ENCODE results near the gene EHBP1L1.
A peak's percentile ranks its signal among the peaks of the same experiment; 100 is the strongest.

Gene EHBP1L1

DNA sequence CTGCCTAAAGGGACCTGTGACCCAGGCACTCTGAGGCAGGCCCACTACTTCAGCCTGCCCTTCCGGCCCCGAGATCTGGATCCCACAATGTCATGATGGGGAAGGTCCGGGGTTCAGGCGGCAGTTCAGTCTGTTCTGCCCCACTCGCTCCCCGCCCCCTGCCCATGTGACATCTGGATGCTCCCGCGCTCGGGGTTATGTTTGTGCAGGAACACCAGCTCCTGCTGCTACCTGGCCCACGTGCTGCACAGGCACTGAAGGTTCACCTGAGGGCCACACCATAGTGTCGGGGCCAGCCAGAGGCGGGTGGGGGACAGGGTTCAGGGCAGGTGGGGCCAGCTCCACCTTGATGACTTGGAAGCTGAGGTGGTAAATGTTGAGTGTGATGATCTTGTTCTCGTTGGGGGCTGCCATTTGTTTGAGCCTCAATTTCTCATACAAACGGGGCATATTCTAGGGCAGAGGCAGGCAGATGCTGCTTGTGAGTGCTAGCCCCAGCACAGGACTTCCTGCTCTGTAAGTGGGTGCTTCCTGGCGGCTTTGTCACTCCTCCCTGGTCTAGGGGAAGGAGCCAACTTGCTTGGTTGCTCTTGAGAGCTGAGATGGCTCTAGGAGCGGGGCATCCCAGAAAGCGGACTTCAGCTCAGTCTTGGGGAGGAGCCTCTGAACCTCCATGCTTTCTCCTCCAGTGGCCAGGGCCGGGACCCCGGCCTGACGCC lies 57.7 kb downstream of the EHBP1L1 start:
- Histone ChIP-seq H2BK12ac (ENCODE audit: low read length in 2 of 2) (no peak overlapping the region), H3K4me1 (ENCODE audit: control insufficient read depth, insufficient read depth, low read depth, low read length) (peaks cover 12% of the 10 kb centered on the region), H3K4ac (ENCODE audit: low read depth in 1 of 2, low read length in 2 of 2) (no peak overlapping the region), H2AFZ (ENCODE audit: low read depth, low read length) (no peak overlapping the region), H2BK15ac (ENCODE audit: low read depth, poor library complexity, severe bottlenecking) (no peak overlapping the region), H3K27ac (ENCODE audit: low read length, poor library complexity, severe bottlenecking) (no peak overlapping the region), H3K79me1 (replicated peaks; ENCODE audit: low read length, poor library complexity, severe bottlenecking) (peaks cover 46% of the 10 kb centered on the region), H4K8ac (ENCODE audit: low read length) (no peak overlapping the region), H2AK5ac (ENCODE audit: low read length, severe bottlenecking) (no peak overlapping the region), H3K14ac (ENCODE audit: low read length in 2 of 2) (no peak overlapping the region), H4K91ac (ENCODE audit: low read length) (no peak overlapping the region), H3K18ac (ENCODE audit: low read depth in 1 of 2, low read length in 2 of 2) (no peak overlapping the region), H3K9ac (ENCODE audit: low read length) (no peak overlapping the region), H3K4me2 (ENCODE audit: low read length, poor library complexity, severe bottlenecking) (no peak overlapping the region), H2BK5ac (ENCODE audit: low read depth, low read length, poor library complexity, severe bottlenecking) (no peak overlapping the region), H3K36me3 (ENCODE audit: control insufficient read depth in 1 of 2, insufficient read depth in 2 of 2, low read depth in 1 of 2, low read length in 2 of 2) (peaks cover 81 to 85% of the 10 kb centered on the region in 2 experiments), H2BK120ac (ENCODE audit: low read depth, low read length) (no peak overlapping the region), H3K9me3 (ENCODE audit: control insufficient read depth, low read length) (no peaks in the 10 kb centered on the region), H3K23ac (ENCODE audit: low read length in 2 of 2) (no peak overlapping the region), H3K27me3 (ENCODE audit: control insufficient read depth in 1 of 2, insufficient read depth in 1 of 2, low read length in 2 of 2) (no peaks in the 10 kb centered on the region), H3K4me3 (ENCODE audit: insufficient read depth in 1 of 2, low read depth in 1 of 2, low read length in 2 of 2) (no peak overlapping the region)
- 91% methylated on average over 20 of the region's 20 CpGs for WGBS
- no peak for DNase-seq

- Histone ChIP-seq H2BK120ac (ENCODE audit: low read depth, low read length) (no peak overlapping the region), H3K4me1 (ENCODE audit: control insufficient read depth, insufficient read depth, low read depth, low read length) (peaks cover 16% of the 10 kb centered on the region), H2BK5ac (ENCODE audit: low read depth, low read length, poor library complexity, severe bottlenecking) (no peak overlapping the region), H3K79me1 (replicated peaks; ENCODE audit: low read length, poor library complexity, severe bottlenecking) (peaks cover 46% of the 10 kb centered on the region), H2BK15ac (ENCODE audit: low read depth, poor library complexity, severe bottlenecking) (no peak overlapping the region), H3K23ac (ENCODE audit: low read length in 2 of 2) (no peak overlapping the region), H2AFZ (ENCODE audit: low read depth, low read length) (no peak overlapping the region), H3K4ac (ENCODE audit: low read depth in 1 of 2, low read length in 2 of 2) (no peak overlapping the region), H2BK12ac (ENCODE audit: low read length in 2 of 2) (no peak overlapping the region), H3K18ac (ENCODE audit: low read depth in 1 of 2, low read length in 2 of 2) (no peak overlapping the region), H3K9ac (ENCODE audit: low read length) (no peak overlapping the region), H3K27me3 (ENCODE audit: control insufficient read depth in 1 of 2, insufficient read depth in 1 of 2, low read length in 2 of 2) (no peaks in the 10 kb centered on the region), H2AK5ac (ENCODE audit: low read length, severe bottlenecking) (no peak overlapping the region), H3K36me3 (ENCODE audit: control insufficient read depth in 1 of 2, insufficient read depth in 2 of 2, low read depth in 1 of 2, low read length in 2 of 2) (peaks cover 76 to 80% of the 10 kb centered on the region in 2 experiments), H3K14ac (ENCODE audit: low read length in 2 of 2) (no peak overlapping the region), H3K4me2 (ENCODE audit: low read length, poor library complexity, severe bottlenecking) (no peak overlapping the region), H3K4me3 (ENCODE audit: insufficient read depth in 1 of 2, low read depth in 1 of 2, low read length in 2 of 2) (no peak overlapping the region), H3K27ac (ENCODE audit: low read length, poor library complexity, severe bottlenecking) (no peak overlapping the region), H4K8ac (ENCODE audit: low read length) (no peak overlapping the region), H3K9me3 (ENCODE audit: control insufficient read depth, low read length) (no peaks in the 10 kb centered on the region), H4K91ac (ENCODE audit: low read length) (no peak overlapping the region)
- no peak for DNase-seq
- 96% methylated on average over 14 of the region's 14 CpGs for WGBS
Observed at GRCh38 chr11:65634109-65634436, 58.2 kb downstream of the EHBP1L1 start.

DNA sequence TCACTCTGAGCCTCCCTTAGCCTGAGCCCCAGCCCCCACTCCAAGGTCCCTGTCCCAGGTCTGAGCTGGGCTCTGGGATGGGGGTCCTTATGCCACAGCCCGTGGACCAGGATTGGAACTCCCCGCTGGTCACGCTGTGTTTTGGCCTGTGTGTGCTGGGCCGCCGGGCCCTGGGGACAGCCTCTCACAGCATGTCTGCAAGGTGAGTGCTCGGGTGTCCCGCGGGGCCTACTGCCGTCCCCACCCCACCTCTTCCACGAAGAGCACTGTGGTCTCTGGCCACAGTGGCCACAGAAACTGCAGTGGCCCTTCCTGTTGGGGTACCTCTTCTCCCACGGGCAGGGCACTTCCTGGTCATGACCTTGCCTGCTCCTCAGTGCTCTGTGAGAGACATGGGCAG lies 58.6 kb downstream of the EHBP1L1 start:
- no peak for DNase-seq
- Histone ChIP-seq H3K27me3 (ENCODE audit: control insufficient read depth in 1 of 2, insufficient read depth in 1 of 2, low read length in 2 of 2) (no peaks in the 10 kb centered on the region), H3K9me3 (ENCODE audit: control insufficient read depth, low read length) (no peaks in the 10 kb centered on the region), H3K23ac (ENCODE audit: low read length in 2 of 2) (no peak overlapping the region), H3K4me1 (ENCODE audit: control insufficient read depth, insufficient read depth, low read depth, low read length) (peaks cover 16% of the 10 kb centered on the region), H2AK5ac (ENCODE audit: low read length, severe bottlenecking) (no peak overlapping the region), H4K91ac (ENCODE audit: low read length) (no peak overlapping the region), H3K27ac (ENCODE audit: low read length, poor library complexity, severe bottlenecking) (no peak overlapping the region), H3K4me2 (ENCODE audit: low read length, poor library complexity, severe bottlenecking) (no peak overlapping the region), H3K14ac (ENCODE audit: low read length in 2 of 2) (no peak overlapping the region), H3K36me3 (ENCODE audit: control insufficient read depth in 1 of 2, insufficient read depth in 2 of 2, low read depth in 1 of 2, low read length in 2 of 2) (peaks cover 72 to 76% of the 10 kb centered on the region in 2 experiments), H3K4me3 (ENCODE audit: insufficient read depth in 1 of 2, low read depth in 1 of 2, low read length in 2 of 2) (no peak overlapping the region), H2AFZ (ENCODE audit: low read depth, low read length) (no peak overlapping the region), H3K18ac (ENCODE audit: low read depth in 1 of 2, low read length in 2 of 2) (no peak overlapping the region), H3K79me1 (replicated peaks; ENCODE audit: low read length, poor library complexity, severe bottlenecking) (peaks cover 45% of the 10 kb centered on the region), H2BK15ac (ENCODE audit: low read depth, poor library complexity, severe bottlenecking) (no peak overlapping the region), H2BK120ac (ENCODE audit: low read depth, low read length) (no peak overlapping the region), H3K9ac (ENCODE audit: low read length) (no peak overlapping the region), H3K4ac (ENCODE audit: low read depth in 1 of 2, low read length in 2 of 2) (no peak overlapping the region), H2BK12ac (ENCODE audit: low read length in 2 of 2) (no peak overlapping the region), H4K8ac (ENCODE audit: low read length) (no peak overlapping the region), H2BK5ac (ENCODE audit: low read depth, low read length, poor library complexity, severe bottlenecking) (no peak overlapping the region)
- WGBS: 97% methylated on average over 11 of the region's 11 CpGs

DNA sequence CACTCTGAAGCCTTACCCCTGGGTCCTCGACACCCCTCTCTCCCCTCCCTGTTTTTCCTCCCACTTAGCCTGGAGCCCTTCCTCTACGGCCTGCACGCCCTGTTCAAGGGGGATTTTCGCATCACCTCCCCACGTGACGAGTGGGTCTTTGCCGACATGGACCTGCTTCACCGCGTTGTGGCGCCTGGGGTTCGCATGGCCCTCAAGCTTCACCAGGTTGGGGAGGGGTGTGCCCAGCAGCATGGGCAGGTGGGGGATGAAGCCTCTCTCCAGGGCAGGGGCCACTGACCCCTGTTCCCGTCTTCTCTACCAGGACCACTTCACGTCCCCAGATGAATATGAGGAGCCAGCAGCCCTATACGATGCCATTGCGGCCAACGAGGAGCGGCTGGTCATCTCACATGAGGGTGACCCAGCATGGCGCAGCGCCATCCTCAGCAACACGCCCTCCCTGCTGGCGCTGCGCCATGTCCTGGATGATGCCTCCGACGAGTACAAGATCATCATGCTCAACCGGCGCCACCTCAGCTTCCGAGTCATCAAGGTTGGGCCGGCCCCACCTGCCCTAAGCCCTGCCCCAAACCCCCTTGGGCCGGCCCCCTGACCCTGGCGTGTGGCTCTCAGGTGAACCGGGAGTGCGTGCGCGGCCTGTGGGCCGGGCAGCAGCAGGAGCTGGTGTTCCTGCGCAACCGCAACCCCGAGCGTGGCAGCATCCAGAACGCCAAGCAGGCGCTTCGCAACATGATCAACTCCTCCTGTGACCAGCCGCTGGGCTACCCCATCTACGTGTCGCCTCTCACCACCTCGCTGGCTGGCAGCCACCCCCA lies 59.3 kb downstream of the EHBP1L1 start:
- Histone ChIP-seq H2AFZ (ENCODE audit: low read depth, low read length) (no peak overlapping the region), H3K27me3 (ENCODE audit: control insufficient read depth in 1 of 2, insufficient read depth in 1 of 2, low read length in 2 of 2) (no peaks in the 10 kb centered on the region), H2AK5ac (ENCODE audit: low read length, severe bottlenecking) (no peak overlapping the region), H3K36me3 (ENCODE audit: control insufficient read depth in 1 of 2, insufficient read depth in 2 of 2, low read depth in 1 of 2, low read length in 2 of 2) (peaks cover 65 to 76% of the 10 kb centered on the region in 2 experiments), H4K91ac (ENCODE audit: low read length) (peak overlapping the region; percentile 46), H2BK5ac (ENCODE audit: low read depth, low read length, poor library complexity, severe bottlenecking) (no peak overlapping the region), H2BK15ac (ENCODE audit: low read depth, poor library complexity, severe bottlenecking) (no peak overlapping the region), H3K4me3 (ENCODE audit: insufficient read depth in 1 of 2, low read depth in 1 of 2, low read length in 2 of 2) (no peak overlapping the region), H3K14ac (ENCODE audit: low read length in 2 of 2) (no peak overlapping the region), H3K23ac (ENCODE audit: low read length in 2 of 2) (no peak overlapping the region), H3K9ac (ENCODE audit: low read length) (no peak overlapping the region), H4K8ac (ENCODE audit: low read length) (no peak overlapping the region), H3K9me3 (ENCODE audit: control insufficient read depth, low read length) (no peaks in the 10 kb centered on the region), H3K4me1 (ENCODE audit: control insufficient read depth, insufficient read depth, low read depth, low read length) (peaks cover 23% of the 10 kb centered on the region), H2BK12ac (ENCODE audit: low read length in 2 of 2) (no peak overlapping the region), H3K27ac (ENCODE audit: low read length, poor library complexity, severe bottlenecking) (no peak overlapping the region), H2BK120ac (ENCODE audit: low read depth, low read length) (no peak overlapping the region), H3K4ac (ENCODE audit: low read depth in 1 of 2, low read length in 2 of 2) (no peak overlapping the region), H3K79me1 (replicated peaks; ENCODE audit: low read length, poor library complexity, severe bottlenecking) (peaks cover 42% of the 10 kb centered on the region), H3K18ac (ENCODE audit: low read depth in 1 of 2, low read length in 2 of 2) (no peak overlapping the region), H3K4me2 (ENCODE audit: low read length, poor library complexity, severe bottlenecking) (no peak overlapping the region)
- no peak for DNase-seq
- WGBS: 97% methylated on average over 46 of the region's 46 CpGs

Measured in mesenchymal stem cell (in vitro differentiated cells and primary cell).